BJ (cell line): ENCODE results near the gene SYDE1. TPM values are rescaled to one million over a fixed set of nuclear protein-coding genes. Genes with fewer than 3 reads are reported as not detected.

Source experiments
- CTCF ChIA-PET: fragments of 350-600 bp; formaldehyde crosslinking; extraction: SDS; loops from one replicate; lab custom pipeline; 2021; ENCODE audit warnings: antibody characterized with exemption, inconsistent platforms; lab: Yijun Ruan, JAX
- POLR2A ChIA-PET: fragments of 300-600 bp; sonication (Branson Sonifier 250); formaldehyde crosslinking; extraction: SDS; loops from one replicate; lab custom pipeline; 2021; ENCODE audit warnings: antibody characterized with exemption; lab: Charles Lee
- DNase-seq: peaks from one replicate; pipeline ENCODE4 v3.0.0-alpha.2; 2011; ENCODE audit warnings: low read depth
- H3K27me3 ChIP-seq: 2 replicates; pipeline ENCODE4 v1.6.0; 2011; ENCODE audit warnings: low read length; ENCODE audit not compliant: control insufficient read depth, insufficient read depth
- H3K36me3 ChIP-seq: 2 replicates; pipeline ENCODE4 v1.5.1; 2011; ENCODE audit warnings: low read length; ENCODE audit not compliant: control insufficient read depth, insufficient read depth
- H3K4me3 ChIP-seq: 2 replicates; pipeline ENCODE4 v1.5.1; 2011; ENCODE audit warnings: low read depth, mild to moderate bottlenecking, control low read depth, low read length
- polyA plus RNA-seq: library from polyadenylated mRNA; depleted of rRNA; stranded (reverse); fragments of >200 nt; gene quantifications from 2 replicates; pipeline ENCODE4 v1.2.3, GENCODE V29; 2011
- TF ChIP-seq, protein P1 (sequence below): IDR thresholded peaks from 2 replicates; pipeline ENCODE4 v1.5.1; 2011; ENCODE audit warnings: low read depth, mild to moderate bottlenecking, control low read depth, inconsistent platforms, low read length, moderate library complexity; ENCODE audit not compliant: insufficient read depth

The SYDE1 gene
- polyA plus RNA-seq, 1 experiment: 73.5 TPM

DNA sequence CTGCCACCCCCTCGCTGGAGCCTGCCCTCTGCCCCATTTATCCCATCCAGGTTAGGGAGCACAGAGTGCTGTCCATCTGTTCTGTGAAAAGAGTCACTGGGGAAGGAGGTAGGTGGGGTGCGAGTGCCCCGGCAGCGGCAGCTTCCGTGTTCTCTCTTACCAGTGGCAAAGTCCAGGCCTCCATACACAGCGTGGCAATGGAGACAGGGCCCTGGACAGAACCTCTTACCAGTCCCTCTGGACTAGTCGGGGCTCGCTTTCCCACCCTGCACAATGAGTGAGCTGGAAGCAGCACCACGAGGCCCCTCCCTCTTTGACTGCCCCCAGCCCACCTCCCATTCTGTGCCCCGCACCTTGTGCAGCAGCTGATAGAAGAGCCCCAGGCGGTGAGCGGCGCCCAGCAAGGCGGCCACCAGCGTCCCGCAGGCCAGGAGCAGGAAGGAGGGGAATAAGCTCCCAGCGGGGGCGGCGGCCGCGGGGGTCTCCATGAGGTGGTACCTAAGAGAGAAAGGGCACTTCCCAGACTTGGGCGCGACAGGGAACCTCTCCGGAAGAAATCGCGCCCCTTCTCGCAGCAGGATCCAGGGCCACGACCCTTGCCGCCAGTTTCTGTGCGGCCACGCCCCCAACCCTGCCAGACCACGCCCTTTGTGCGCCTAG lies 17.5 kb downstream of the SYDE1 start:
- DNase-seq: no peak
- no peaks in the 10 kb centered on the region for H3K27me3 ChIP-seq
- H3K36me3 ChIP-seq: peaks cover 12% of the 10 kb centered on the region
- TF ChIP-seq, protein P1, sequence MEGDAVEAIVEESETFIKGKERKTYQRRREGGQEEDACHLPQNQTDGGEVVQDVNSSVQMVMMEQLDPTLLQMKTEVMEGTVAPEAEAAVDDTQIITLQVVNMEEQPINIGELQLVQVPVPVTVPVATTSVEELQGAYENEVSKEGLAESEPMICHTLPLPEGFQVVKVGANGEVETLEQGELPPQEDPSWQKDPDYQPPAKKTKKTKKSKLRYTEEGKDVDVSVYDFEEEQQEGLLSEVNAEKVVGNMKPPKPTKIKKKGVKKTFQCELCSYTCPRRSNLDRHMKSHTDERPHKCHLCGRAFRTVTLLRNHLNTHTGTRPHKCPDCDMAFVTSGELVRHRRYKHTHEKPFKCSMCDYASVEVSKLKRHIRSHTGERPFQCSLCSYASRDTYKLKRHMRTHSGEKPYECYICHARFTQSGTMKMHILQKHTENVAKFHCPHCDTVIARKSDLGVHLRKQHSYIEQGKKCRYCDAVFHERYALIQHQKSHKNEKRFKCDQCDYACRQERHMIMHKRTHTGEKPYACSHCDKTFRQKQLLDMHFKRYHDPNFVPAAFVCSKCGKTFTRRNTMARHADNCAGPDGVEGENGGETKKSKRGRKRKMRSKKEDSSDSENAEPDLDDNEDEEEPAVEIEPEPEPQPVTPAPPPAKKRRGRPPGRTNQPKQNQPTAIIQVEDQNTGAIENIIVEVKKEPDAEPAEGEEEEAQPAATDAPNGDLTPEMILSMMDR: no peak
- CTCF ChIA-PET: interaction anchor here (0.9 to 1.6 kb wide), 3 partner anchors 9 to 29 kb away, joined by 3 to 6 read pairs (median 4); no protein-coding TSS in a partner anchor
- peak overlapping the region; percentile 95 for H3K4me3 ChIP-seq
- POLR2A ChIA-PET: no interaction called here

- peak overlapping the region; percentile 95 for H3K4me3 ChIP-seq
- peaks cover 9% of the 10 kb centered on the region for H3K36me3 ChIP-seq
- peak; percentile 86 for DNase-seq
- H3K27me3 ChIP-seq: no peaks in the 10 kb centered on the region; the same call in 1 of the 2 replicates
- TF ChIP-seq, protein P1: no peak
- ChIA-PET POLR2A (interaction anchor here (0.7 kb wide), 2 partner anchors 254 to 1496 kb away, joined by 3 to 6 read pairs; no protein-coding TSS in a partner anchor), CTCF (interaction anchor here (0.6 to 2.2 kb wide), 6 partner anchors 20 to 52 kb away, joined by 3 to 6 read pairs (median 4); no protein-coding TSS in a partner anchor)
Measured at GRCh38 chr19:15125232-15126067, 18.2 kb downstream of the SYDE1 start.

DNA sequence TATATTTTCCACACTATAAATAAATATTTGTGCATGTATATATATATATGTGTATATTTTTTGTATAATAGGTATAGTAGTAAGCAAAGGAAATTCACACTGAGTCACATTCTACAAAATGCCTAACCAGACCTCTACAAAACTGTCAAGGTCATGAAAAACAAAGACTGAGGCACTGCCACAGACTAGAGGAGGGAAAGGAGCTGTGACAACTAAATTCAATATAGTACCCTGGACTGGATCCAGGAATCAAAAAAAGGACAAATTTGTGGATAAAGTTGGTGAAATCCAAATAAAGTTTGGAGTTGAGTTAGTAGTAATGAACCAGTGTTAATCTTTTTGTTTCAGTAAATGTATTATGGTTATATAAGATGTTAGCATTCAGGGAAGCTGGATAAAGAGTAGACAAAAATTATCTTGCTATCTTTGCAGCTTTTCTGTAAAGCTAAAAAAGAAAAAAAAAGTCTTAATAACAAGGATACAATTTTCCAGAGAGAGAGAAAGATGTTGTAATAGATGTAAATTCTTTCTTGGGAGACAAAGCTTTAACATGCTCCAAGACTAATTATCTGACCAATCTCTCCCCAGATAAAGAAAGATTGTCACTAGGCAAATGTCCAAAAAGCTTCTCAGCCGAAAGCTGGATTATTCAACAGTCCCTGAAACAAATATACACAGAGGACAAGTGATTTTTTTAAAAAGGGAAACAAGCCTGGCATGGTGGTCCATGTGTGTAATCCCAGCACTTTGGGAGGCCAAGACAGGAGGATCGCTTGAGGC lies 19.1 kb downstream of the SYDE1 start:
- TF ChIP-seq, protein P1: no peak
- DNase-seq: no peak
- POLR2A ChIA-PET: interaction anchor here (0.6 to 0.7 kb wide), 3 partner anchors 170 to 1497 kb away, joined by 3 to 6 read pairs (median 4); no protein-coding TSS in a partner anchor
- peaks cover 9% of the 10 kb centered on the region for H3K36me3 ChIP-seq
- CTCF ChIA-PET: interaction anchor here (0.6 to 2.2 kb wide), 6 partner anchors 21 to 54 kb away, joined by 3 to 6 read pairs (median 3); no protein-coding TSS in a partner anchor
- H3K27me3 ChIP-seq: no peaks in the 10 kb centered on the region; the same call in 1 of the 2 replicates
- peak overlapping the region; percentile 95 for H3K4me3 ChIP-seq

DNA sequence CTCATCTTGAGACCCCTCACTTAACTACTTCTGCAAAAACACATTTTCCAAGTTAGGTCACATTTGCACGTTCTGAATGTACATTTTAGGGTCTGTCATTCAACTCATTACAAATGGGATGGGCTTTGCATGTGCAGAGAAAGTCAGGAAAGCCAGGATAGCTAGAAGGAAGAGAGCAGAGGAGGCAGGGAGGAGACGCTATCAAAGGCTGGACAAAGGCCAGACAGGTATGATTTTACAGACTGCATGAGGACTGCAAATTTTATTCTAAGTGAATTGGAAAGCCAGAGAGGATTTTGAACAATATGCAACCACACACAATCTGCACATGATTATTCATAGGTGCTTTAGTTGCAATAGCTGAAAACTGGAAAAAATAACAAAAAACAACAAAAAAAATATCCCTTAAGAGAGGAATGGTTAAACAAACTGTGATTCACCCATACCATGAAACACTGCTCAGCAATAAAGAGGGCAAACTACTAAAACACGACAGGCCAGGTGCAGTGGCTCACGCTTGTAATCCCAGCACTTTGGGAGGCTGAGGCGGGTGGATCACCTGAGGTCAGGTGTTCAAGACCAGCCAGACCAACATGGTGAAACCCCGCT lies 21.1 kb downstream of the SYDE1 start:
- DNase-seq: no peak
- ChIA-PET POLR2A (no interaction called here), CTCF (interaction anchor here (0.7 to 1.2 kb wide), 2 partner anchors 23 to 24 kb away, joined by 3 to 5 read pairs; no protein-coding TSS in a partner anchor)
- TF ChIP-seq, protein P1: no peak
- no peak overlapping the region for H3K4me3 ChIP-seq
- H3K27me3 ChIP-seq: no peaks in the 10 kb centered on the region; the same call in 1 of the 2 replicates
- H3K36me3 ChIP-seq: no peaks in the 10 kb centered on the region; the same call in 1 of the 2 replicates
